HG03060 (cell line): ENCODE results near the gene SERPINB7.
"Not testable (repeated sequence)": the region's sequence is repeated elsewhere in the genome, so short reads cannot be mapped to it uniquely, and the experiment has no call there.

Experiments used
- ATAC-seq: cut with Tn5 transposase; IDR thresholded peaks from one replicate; pipeline ENCODE4 v1.9.1; 2021; ENCODE audit warnings: low read depth, moderate number of reproducible peaks; ENCODE audit not compliant: unreplicated experiment

The SERPINB7 gene, protein sequence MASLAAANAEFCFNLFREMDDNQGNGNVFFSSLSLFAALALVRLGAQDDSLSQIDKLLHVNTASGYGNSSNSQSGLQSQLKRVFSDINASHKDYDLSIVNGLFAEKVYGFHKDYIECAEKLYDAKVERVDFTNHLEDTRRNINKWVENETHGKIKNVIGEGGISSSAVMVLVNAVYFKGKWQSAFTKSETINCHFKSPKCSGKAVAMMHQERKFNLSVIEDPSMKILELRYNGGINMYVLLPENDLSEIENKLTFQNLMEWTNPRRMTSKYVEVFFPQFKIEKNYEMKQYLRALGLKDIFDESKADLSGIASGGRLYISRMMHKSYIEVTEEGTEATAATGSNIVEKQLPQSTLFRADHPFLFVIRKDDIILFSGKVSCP

DNA sequence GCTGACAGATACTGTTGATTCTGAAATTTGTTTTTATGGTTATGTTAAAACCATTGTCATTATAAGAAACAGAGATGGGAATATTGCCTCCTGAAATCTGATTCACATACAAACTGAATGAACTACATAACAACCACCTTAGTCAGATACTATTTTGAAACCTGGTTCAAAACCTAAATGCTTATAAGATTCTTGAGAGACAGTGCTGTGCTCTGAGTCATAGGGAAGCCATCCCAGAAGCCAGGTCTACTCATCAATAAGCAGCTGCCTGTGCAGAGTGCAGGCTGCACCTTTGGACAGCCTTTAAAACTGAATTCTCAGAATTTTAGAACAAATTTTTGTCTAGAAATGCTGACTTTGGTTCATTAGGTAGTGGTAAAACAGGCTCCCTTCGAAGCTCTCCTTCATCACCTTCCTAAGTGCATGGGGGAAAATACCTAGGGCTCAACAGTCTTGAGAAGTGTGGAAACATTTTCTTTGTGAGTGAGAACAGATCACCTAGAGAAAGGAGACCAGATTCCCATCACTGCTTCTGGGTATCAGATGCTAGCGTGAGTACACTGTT lies at the start of gene SERPINB7:
SERPINB7 (plus strand) TSS at position 253 of the 565 bp plus-strand sequence. CDS start 6,955 bp downstream, outside the sequence.
- no peak for ATAC-seq

DNA sequence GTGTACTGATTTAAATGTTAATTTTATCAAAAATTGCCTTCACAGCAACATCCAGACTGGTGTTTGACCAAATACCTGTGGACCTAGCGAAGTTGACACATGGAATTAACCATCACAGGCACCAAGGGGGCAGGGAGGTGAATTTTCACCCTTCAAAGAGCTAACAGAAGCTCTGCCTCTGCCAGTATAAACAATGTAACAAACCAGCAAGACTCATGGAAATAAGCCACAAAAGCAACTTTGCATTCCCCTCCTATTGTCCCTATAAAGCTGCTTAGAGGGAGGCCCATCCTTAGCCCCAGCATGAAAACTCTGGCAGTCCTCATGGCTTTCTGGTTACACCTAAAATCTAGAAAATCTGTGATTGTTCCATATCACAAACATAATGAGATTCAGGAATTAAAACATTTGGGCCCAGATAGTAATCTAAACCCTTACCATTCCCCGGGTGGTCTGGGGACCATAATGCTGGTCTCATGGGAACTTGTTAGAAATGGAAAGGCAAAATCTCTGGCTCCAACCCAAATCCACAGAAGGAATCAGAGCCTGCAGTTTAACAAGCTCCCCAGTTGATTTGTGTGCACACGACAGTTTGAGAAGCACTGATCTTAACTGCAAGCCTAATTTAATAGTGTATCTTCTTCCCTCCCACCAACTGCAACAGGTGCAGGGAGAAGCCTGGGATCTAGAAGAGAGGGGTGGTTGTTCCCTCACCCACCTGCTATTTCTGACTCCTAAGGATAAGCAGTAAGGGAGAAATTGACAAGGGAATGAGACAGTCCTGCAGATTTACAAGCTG lies 49.3 kb upstream of the SERPINB7 start:
- no peak for ATAC-seq

DNA sequence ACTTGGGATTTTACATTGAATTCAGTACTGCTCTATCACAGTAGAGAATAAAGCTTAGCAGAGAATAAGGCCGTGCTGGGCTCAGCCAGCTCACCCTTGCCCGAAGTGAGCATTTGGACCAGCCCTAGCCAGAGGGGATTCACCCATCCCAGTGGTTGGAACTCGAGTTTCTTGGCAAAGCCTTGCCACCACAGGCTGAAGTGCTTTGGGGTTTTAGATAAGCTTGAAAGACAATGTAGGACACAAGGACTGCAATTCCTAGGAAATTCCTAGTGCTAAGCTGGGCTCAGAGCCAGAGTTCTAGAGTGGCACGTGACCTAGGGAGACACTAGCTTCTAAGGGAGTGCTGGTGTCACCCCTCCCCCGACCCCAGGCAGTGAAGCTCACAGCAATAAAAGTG lies 44.4 kb upstream of the SERPINB7 start:
- no peak for ATAC-seq

DNA sequence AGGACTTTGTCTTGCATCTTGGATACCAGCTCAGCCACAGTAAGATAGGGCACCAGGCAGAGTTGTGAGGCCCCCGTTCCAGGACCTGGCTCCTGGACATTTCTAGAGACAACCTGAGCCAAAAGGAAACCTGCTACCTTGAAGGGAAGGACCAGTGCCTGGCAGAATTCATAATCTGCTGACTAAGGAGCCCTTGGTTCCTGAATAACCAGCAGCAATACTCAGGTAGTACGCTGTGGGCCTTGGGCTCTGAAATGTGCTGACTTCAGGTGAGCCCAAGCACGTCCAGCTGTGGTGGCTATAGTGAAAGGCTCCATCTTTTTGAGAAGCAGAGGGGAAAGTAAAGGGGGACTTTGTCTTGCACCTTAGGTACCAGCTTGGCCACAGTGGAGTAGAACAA lies 44.0 kb upstream of the SERPINB7 start:
- ATAC-seq, result no peak

DNA sequence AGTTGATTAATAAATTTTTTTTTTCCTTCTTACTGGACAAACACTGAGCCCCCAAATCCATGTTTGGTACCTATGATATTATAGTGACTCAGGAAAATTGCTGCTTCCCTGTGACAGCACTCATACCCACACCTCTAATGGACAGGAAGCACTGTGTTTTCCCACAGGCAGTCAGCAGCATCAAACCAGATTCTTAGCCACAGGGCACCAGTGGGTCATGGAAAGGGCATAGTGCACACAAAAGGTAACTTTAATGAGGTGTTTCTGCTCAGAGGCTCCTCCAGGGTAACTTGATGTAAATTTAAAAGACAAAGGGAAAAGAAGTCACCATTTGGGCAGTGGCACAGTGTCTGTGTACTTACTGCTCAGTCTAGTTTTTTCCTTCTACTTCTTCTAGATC lies 38.3 kb upstream of the SERPINB7 start:
- no peak for ATAC-seq

DNA sequence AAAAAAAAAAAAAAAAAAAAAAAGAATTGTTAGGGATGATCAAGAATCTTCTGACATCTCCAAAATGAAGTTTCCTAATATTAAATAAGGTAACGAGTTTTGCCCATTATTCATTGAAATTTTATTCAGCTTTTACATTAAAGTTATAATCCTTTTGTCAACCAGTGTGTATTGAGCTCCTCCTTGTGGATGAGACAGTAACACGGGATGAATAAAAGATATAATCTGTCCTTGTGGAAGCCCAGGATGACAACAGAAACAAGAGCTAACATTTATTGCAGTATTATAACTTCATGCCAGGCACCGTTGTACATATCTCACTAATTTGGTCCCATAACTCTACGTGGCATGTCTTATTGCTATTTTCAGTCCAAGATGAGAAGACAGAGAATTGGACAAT lies 33.4 kb upstream of the SERPINB7 start:
- no peak for ATAC-seq

DNA sequence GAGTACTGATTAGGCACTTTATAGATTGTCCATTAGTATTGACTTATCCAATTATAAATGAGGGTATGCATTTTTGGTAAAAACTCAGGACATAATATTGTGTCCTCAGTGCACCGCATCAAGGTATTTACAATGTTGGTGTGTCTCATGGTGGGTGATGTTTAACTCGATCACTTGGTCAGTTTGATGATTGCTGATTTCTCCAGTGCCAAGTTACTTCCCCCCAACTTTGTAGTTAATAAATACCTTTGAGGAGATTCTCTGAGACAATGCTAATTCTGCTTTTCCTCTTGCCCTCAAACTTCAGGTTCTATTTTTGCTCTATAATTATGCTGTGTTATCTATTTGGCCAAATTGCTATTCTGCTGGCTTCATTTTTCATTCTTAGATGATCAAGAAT lies 28.2 kb upstream of the SERPINB7 start:
- ATAC-seq, result no peak

DNA sequence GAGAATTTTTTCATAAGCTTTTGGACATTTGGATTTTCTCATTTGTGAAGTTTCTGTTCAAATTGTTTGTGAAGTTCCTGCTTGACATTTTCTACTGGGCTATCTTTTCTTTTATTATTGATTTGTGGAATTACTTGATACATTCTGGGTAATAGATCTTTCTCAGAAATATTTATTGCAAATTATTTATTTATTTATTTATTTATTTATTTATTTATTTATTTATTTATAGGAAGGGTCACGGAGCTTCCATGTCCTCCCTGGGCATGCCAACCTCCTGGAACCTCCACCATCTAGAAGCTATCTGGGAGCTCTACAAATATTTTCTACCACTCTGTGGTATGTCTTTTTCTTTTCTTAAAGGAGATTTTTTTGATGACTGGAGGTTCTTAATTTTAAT lies 25.7 kb upstream of the SERPINB7 start:
- ATAC-seq, result no peak

DNA sequence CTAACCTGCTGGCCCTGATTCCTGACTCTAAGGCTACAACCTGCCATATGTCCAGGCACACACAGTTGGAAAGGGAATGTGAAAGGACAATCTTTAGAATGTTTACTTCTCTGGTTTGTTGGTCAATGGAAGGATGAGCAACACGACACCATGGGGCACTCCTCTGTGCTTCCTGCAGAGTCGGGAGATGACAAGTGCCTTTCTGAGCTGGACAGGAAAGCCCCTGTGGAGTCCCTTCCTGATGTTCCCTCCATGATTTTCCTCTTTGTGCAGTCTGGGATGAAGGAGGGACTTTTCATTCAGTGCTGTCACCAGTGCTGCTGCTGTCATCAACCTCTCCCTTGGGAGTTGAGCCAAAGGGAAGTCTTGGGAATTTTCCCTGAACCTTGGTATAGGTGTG lies 22.6 kb upstream of the SERPINB7 start:
- ATAC-seq, result no peak

DNA sequence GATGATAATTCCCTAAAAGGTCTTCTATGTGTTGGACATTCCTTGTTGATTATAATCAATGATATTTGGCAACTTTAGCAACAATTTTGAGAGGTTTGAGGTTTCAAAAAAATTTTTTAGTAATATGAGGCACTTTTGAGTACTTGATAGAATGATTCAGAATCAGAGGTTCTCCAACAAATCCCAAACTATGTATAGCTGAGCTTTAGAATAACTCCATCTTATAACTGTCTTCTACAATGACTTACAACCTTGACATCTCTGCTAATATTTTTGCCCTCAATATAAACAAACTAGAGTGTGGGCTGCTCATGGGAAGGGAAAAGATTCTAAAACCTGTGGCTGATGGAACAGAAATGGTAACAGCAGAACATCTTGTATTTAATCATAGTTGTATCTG lies 21.5 kb upstream of the SERPINB7 start:
- no peak for ATAC-seq

DNA sequence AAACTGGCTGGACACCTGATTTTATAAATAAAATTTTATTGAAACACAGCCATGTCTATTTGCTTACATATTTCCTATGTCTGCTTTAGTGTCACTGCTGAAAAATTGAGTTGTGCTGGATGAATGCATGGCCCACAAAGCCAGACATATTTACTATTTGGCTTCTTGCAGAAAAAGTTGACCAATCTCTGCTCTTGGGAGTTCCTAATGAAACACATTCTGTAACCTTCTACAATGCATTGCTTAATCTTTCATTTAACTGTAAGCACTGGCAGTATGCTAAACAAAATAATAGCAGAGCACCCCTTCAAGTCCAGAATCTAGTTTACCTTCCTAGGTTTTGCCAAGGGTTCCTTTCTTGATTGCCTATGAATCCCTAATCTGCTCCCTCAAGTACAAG lies 17.7 kb upstream of the SERPINB7 start:
- ATAC-seq, result no peak

DNA sequence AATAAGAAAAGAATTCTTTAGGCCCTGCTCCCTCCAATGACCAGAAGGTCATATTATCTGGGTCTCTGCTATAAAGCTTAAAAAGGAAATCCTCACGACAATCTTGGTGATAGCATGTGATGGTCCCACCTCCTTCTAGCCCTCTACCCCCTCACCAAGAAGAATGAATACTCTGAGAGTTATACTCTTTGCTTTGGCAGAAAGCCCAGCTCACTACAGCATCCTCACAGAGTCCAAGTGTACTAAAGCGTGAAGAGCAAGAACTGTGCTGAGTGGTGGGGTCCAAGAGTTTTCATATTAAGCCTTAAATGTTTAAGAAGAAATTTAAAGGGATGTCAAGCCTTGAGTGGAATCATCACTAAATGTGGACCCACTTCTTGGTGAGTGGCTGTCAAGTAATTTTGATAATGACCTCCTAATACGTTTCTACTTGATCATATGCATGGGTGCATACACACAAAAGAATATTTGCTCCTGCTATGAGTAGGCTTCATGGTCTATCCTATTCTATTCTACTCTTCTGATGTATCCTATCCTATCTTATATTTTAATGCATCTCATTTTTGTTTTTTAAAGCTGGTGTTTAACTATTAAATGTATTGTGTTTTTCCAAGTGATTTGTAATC lies 16.5 kb upstream of the SERPINB7 start:
- no peak for ATAC-seq

DNA sequence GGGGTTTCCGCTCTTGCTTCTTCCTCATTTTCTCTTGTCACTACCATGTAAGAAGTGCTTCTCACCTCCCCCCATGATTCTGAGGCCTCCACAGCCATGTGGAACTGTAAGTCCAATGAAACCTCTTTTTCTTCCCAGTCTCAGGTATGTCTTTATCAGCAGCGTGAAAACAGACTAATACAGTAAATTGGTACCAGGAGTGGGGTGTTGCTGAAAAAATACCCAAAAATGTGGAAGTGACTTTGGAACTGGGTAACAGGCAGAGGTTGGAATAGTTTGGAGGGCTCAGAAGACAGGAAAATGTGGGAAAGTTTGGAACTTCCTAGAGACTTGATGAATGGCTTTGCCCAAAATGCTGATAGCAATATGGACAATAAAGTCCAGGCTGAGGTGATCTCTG lies 15.4 kb upstream of the SERPINB7 start:
- not testable (repeated sequence) for ATAC-seq

DNA sequence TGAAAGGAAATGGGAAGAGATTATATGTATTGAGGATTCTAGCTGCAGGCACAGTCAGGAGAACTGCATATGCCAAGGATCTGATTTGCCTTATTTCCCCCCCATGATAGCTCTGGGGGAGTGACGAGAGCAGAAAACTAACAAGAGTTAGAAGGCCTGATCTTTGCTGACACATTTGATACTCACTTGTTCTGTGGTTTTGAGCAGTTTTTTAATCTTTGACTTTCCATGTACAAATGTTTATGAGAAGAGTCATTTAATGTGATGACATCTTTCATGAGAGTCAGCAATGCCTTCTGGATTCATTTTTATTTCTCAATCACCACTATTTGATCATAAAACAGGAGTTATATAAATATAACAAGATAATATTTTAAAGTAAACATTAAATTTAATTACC lies 12.7 kb upstream of the SERPINB7 start:
- ATAC-seq, result no peak

DNA sequence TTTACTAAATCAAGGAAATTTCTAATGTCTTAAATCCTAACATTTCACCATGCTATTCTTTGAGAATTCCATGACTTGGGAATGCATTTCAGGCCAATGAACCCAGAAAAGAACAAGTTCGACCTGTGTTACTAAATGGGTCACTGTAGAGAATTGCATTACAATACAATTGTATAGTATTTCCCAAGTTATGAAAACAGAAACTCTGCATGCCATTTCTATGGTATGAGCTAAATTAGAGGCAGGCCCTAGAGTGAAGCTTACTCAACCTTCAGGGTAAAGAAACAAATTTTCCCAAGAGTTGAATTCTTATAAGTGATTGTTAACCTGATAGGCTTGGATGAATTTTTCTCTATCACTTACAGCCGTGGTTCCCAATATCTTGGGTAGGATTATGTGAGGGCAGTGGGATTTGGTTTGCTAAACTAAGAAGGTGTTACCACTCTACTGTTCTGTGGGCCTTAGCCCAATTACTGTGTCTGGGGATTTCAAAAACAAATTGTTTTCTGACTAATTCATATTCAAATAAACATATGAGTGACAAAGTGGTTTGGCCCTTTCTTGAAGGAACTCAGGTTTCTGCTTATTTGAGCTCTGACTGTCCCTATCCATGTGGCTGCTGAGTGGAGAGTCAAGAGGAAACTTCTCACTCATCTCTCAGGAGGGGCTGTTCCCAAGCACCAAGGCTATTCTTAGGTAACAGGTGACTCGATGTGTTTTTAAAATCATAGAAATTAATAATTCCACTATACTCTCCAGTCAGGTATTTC lies 11.2 kb upstream of the SERPINB7 start:
- ATAC-seq, result no peak

DNA sequence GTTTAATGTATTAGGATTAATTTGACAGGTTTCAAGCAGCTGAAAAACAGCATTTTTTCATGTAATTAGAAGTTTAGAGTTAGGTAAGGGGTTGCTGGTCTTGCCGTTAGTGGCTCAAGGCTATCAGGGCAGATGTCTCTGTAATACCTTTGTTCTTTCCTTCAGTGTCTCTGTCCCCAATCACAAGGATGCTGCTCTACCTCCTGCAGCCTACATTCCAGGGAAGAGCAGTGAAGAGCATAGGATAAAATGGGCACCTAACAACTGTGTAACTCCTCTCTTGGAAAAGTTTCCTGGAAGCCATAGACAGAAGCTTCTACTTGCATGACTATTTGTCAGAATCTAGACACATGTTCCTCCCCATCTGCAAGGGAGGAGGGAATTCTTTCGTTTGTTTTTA lies 9.4 kb upstream of the SERPINB7 start:
- no peak for ATAC-seq

DNA sequence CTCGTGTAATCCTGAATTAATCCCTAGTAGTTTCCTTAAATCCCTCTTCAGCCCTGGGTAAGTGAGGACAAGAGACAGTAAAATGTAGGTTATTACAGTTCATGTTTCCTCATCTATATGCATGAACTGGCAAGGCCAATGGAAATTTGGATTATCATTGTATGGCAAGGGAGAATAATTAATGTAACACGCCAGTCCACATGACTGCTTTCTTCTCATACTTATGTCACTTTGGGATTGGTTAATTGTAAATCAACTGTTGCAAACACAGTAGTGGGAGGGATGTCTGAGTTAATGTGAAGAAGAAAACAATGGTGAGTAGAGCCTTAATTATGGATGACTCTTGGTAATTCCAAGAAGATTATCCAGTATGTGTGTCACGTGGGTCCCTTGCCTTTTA lies 1.7 kb upstream of the SERPINB7 start:
- ATAC-seq, result no peak

DNA sequence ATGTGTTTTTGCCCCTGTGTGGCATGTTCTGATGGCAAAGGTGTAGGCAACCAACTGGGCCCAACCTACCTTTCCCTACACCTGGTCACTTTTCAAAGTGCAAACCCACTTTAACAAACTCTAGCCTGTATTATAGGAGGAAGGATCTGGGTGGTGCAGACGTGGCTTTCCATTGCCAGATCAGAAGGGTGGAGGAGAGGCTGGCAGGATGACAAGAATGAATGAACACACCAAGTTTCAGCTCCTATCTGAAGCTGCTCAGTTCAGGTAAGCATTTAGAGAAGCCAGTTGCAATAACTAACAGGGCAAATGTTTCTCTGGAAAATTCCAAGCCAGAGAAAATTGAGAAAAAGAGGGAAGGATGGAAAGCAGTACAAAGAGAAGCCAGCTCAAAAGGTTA lies 707 bp upstream of the SERPINB7 start:
- ATAC-seq, result no peak

DNA sequence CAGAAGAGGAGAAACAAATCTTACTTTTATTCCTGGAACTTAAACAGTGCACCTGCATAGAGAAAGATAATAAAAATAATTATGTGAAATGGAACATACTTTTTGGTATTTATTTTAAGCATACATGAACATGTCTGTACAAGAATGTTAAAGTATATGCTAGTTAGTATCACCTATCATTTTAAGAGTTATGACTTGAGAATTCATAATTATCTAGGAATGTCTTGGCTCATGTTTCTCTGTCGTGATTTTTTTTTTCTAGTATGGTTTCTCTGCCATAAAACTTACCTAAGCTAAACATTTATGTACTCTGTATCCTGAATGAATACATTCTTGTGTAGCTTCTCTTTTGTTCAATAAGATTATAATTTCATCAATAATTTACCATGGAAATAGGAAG lies 4.2 kb downstream of the SERPINB7 start:
- ATAC-seq, result no peak

DNA sequence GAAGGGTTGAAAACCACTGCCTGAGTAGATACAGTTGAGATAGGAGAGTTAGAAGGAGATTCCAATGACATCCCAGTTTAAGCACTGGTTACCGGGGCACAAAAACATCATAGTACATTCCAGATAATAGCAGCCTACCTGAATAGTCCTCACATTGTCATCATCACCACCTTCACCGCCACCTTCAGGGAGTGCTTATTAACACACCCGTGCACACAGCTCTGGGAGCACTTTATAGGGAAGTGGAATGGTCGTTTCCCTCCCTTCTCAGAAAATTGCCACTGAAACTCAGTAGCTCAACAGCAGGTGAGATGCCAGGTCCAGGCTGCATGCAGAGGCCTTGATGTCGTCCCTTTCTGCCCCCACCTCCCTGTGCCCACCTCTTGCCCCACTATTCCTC lies 8.2 kb downstream of the SERPINB7 start:
- ATAC-seq, result no peak
